SK-N-SH treated with all-trans-retinoic acid at 6 μM for 48 hours (cell line): ENCODE measurements around the gene HOXC10.

Experiments
- ARNTL ChIP-seq: fragments of 450-650 bp; formaldehyde crosslinking; IDR thresholded peaks from 2 replicates; pipeline ENCODE4 v1.5.0; 2020; ENCODE audit warnings: low read depth, mild to moderate bottlenecking, moderate library complexity, borderline replicate concordance
- BACH2 ChIP-seq: fragments of 250-450 bp; sonication (Bioruptor Pico); IDR thresholded peaks from 2 replicates; pipeline ENCODE4 v1.9.0; 2021; ENCODE audit warnings: mild to moderate bottlenecking, borderline replicate concordance
- CREB5 ChIP-seq: fragments of 250-450 bp; sonication (Bioruptor Pico); IDR thresholded peaks from 2 replicates; pipeline ENCODE4 v1.5.1; 2020; ENCODE audit warnings: low read depth, mild to moderate bottlenecking, moderate library complexity
- CSDC2 ChIP-seq: fragments of 250-450 bp; sonication (Bioruptor Pico); IDR thresholded peaks from 2 replicates; pipeline ENCODE4 v1.5.0; 2020; ENCODE audit warnings: mild to moderate bottlenecking, moderate library complexity
- GLIS3 ChIP-seq: fragments of 250-450 bp; sonication (Bioruptor Pico); IDR thresholded peaks from 2 replicates; pipeline ENCODE4 v1.5.0; 2020; ENCODE audit warnings: mild to moderate bottlenecking, moderate library complexity
- ISL1 ChIP-seq: fragments of 250-450 bp; sonication (Bioruptor Pico); IDR thresholded peaks from 2 replicates; pipeline ENCODE4 v2.1.2; 2022; ENCODE audit warnings: mild to moderate bottlenecking, moderate library complexity
- PPARA ChIP-seq: fragments of 250-450 bp; sonication (Bioruptor Pico); IDR thresholded peaks from 2 replicates; pipeline ENCODE4 v1.5.0; 2020; ENCODE audit warnings: mild to moderate bottlenecking, borderline replicate concordance
- TCF4 ChIP-seq: fragments of 250-450 bp; sonication (Bioruptor Pico); IDR thresholded peaks from 2 replicates; pipeline ENCODE4 v1.8.0; 2021; ENCODE audit warnings: mild to moderate bottlenecking, moderate library complexity, borderline replicate concordance
- TSHZ2 ChIP-seq: fragments of 250-450 bp; sonication (Bioruptor Pico); IDR thresholded peaks from 2 replicates; pipeline ENCODE4 v1.5.0; 2020; ENCODE audit warnings: mild to moderate bottlenecking, moderate library complexity
- ZC3H10 ChIP-seq: fragments of 250-450 bp; sonication (Bioruptor Pico); IDR thresholded peaks from 2 replicates; pipeline ENCODE4 v1.5.1; 2021; ENCODE audit warnings: mild to moderate bottlenecking, moderate library complexity
- ZFP3 ChIP-seq: fragments of 250-450 bp; sonication (Bioruptor Pico); IDR thresholded peaks from 2 replicates; pipeline ENCODE4 v1.5.0; 2020; ENCODE audit warnings: mild to moderate bottlenecking, moderate library complexity
- ZNF70 ChIP-seq: fragments of 450-650 bp; formaldehyde crosslinking; IDR thresholded peaks from 2 replicates; pipeline ENCODE4 v1.5.0; 2020; ENCODE audit warnings: mild to moderate bottlenecking, moderate library complexity
- ZNF8 ChIP-seq: fragments of 450-650 bp; formaldehyde crosslinking; IDR thresholded peaks from 2 replicates; pipeline ENCODE4 v1.5.0; 2020; ENCODE audit warnings: mild to moderate bottlenecking, moderate library complexity

- TF ChIP-seq TCF4 (CRISPR knock-in tag) (no peak), ZNF70 (CRISPR knock-in tag) (no peak), ZFP3 (CRISPR knock-in tag) (no peak), CREB5 (no peak), PPARA (no peak), ZNF8 (no peak), ARNTL (CRISPR knock-in tag) (no peak), TSHZ2 (CRISPR knock-in tag) (no peak), BACH2 (CRISPR knock-in tag) (no peak), GLIS3 (no peak), ISL1 (no peak), ZC3H10 (CRISPR knock-in tag) (no peak), CSDC2 (no peak)
Observed at GRCh38 chr12:54020591-54021405, 35.9 kb downstream of the HOXC10 start.
